Tibial nerve (tissue), 3 donors: ENCODE results near the gene KANSL3.

Experiments used
- EP300 ChIP-seq, 2 donors: sonication (generic); formaldehyde crosslinking; IDR thresholded peaks; one replicate each; pipeline ENCODE4 v1.6.1; 2017; ENCODE audit warnings: antibody characterized with exemption in 2 of 2, mild to moderate bottlenecking in 1 of 2
- POLR2A ChIP-seq, 2 donors: fragments of 450-650 bp; IDR thresholded peaks; one replicate each; pipeline ENCODE4 v1.6.1; 2017; ENCODE audit warnings: antibody characterized with exemption in 2 of 2, mild to moderate bottlenecking in 2 of 2, moderate library complexity in 2 of 2

DNA sequence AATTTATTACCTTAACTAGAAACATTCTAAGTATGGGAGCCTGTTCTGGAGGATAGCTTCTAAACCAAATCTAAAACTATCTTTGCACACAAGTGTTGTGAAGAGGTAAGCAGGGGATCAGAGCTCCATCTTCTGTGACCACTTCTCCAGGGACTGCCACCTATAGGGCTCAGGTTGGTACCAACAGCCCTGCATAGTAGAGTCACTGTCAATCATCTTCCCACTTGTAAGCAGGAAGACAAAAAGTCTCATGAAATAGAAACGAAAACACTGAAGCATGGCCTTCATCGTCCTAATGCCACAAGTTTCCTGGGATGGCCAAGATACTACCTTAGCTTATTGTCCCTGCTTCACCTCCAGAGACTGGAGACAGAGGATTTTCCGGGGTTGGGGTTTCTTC is 43.8 kb downstream of the KANSL3 start:
- TF ChIP-seq EP300 (IDR thresholded peaks at IDR 0.05) (no peak), POLR2A (IDR thresholded peaks at IDR 0.05) (no peak)
